Ramos (cell line): Measurements from ENCODE around the gene CBR4.

Experiments used
- in situ Hi-C: fragments of 300-500 bp; cut with MboI; formaldehyde crosslinking; loops from one replicate; pipeline ENCODE4 v1.14.3; 2022; ENCODE audit warnings: low sequenced_read_pairs; ENCODE audit not compliant: unreplicated experiment

Gene CBR4

DNA sequence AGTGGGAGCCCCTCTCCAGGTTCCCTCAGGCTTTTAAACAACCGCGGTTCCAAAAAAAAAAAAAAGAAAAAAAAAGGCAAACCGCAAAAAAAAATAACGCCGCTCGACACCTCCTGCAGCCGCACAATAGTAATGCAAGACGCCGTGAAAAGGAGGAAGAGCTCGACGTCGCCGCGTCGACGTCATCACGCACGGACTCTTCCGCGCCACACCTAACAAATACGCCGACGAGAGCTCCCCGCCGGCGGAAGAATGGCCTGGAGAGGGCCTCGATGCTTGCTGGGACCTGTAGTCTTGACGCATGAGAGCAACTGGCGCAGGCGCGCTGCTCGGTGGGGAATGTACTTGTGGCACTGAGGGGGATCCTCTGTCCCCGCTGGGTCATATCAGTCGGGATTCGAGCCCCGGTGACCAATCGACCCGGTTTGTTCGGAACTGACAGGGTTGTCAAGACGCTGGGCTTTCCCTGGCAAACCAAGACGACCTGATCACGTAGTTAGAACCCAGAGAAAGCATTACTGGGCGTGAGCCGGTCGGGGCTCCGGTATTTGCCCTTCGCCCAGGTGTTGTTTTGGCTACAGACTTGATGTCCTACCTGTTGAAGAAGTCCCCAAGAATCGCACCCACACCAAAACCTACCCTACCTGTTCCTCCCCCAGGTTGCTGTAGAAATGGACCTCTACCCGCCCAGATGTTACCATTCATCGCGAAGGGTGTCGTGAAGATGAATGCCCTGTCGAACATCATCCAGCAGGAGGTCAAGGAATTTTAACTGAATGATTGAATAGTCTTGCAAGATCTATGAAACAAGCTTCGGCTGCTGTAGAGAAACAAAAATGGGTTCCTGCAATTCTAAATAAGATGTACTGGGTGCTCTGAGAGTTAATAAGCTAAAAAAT lies at the start of gene CBR4:
Gene CBR4 (minus strand): TSS at position 131 of the 899 bp plus-strand sequence. CDS start 166 bp downstream, outside the sequence.
- in situ Hi-C loops: no loop called here

DNA sequence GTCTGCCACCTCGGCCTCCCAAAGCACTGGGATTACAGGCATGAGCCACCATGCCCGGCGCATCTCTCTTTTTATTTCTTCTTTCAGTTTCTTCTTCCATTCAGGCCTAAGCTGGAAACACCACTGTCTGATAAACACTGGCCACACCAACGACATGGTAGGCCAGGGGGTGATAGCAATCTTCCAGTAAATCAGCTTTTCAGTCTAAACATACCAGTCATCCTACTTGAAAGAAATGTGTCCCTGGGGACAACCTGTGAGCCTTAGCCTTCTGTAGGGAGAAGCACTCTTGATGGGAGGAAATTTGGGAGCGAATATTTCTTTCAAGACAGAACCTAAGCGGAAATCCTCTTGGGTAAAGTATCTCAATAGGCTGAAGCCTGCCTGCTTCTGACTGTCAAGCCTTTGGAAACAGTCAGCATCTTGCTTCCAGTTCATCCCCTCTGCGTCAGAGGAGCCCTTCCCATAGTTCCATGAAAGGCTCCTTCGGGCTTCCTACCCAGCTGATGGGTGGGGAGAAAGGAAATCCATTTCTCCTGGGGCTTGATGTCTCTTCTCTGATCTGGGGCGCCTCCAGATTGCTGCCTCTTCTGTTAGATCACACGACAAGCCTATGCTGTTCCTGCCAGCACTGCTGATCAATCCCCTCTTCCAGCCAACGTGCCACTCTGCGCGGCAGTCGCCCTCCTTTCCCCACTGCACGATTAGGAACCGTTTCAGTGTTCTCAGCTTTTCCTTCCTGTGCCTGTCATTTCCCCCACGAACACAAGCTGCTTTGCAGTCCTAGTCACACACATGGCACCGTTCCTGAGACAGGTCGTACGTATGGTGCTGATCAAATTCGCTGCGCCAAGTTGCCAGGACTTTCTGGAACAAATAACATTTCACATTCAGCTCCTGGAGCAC lies 49.5 kb upstream of the CBR4 start:
- in situ Hi-C loops: no loop called here

DNA sequence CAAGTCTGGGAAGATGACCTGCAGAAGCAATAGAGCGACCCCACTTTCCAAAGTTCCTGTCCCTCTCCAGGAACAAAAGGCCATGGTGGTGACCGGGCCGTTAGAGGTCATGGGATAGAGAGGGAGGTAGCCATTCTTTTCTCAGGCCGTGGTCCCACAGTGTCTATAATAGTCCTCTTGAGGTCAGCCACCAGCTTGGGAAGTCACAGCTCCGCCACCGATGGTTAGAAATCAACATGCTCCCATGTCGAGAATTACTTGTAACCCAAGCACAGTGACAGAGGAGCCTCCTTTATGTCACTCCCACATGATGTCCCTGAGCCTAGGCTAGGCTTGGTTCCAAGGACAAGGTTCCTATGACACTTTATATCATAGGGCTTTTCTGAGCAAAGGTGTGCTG lies 48.3 kb upstream of the CBR4 start:
- in situ Hi-C loops: no loop called here

DNA sequence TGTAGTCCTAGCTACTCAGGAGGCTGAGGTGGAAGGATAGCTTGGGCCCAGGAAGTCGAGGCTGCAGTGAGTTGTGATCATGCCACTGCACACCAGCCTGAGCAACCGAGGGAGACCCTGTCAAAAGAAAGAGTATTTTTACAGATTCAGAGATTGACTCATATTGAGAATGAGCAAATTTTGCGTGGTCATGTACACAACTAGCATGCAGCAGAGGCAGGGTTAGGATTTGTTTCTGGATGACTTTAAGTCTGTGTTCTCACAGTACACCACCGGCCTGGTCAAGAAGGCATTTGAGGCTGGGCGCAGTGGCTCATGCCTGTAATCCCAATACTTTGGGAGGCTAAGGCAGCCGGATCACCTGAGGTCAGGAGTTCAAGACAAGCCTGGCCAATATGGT lies 44.8 kb upstream of the CBR4 start:
- in situ Hi-C loops: no loop called here

DNA sequence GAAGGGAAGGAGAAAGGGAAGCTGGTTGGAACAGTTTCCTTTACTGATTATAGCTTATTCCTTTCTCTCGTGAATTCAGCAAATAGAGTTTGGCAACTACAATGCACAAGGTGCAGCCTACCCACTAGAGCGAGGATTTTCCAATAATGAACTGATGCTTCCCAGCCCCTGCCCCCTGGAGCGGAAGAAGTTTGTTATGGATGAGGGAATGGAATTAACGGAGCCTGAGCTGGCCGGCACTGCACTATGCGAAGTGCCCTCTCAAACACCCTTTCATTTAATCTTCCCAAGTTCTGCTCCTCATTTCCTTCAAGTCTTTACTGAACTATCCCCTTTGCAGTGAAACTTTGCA lies 42.5 kb upstream of the CBR4 start:
- in situ Hi-C loops: no loop called here

DNA sequence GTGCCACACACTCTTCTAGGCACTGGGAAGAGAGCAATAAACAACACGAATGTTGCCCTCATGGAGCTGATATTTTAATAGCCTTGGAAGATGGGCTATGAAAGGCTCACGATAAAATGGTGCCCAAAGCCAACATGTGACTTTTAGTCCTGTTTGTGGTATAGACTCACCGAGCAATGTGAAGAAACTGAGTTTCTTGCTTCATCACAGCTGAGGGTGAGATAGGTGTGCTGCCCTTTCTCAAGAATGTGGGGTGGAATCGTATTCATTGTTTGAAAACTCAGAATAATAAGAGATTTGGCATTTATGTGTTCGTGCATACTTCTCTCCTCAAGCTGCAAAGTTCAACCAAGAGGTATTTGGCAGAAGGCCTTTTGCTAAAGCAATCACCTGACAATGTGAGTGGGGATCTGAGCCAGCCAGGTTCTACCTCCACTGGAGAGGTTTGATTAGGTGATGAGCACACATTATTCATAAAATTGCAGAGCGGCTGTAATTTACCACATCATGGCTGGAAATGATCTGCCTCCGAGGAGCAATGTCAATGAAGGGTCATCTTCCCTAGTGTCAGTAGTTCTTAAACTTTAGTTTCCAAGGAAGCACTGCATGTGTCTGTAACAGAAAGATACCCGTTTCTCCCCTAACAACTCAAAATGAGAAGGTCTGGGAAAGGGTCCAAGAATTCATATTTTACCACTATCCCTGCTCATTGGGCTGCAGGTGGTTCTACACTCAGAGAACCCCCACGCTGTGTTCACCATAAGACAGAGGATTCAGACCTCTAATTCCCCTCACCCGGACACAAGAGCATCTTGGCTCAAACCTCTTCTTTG lies 41.9 kb upstream of the CBR4 start:
- in situ Hi-C loops: no loop called here

DNA sequence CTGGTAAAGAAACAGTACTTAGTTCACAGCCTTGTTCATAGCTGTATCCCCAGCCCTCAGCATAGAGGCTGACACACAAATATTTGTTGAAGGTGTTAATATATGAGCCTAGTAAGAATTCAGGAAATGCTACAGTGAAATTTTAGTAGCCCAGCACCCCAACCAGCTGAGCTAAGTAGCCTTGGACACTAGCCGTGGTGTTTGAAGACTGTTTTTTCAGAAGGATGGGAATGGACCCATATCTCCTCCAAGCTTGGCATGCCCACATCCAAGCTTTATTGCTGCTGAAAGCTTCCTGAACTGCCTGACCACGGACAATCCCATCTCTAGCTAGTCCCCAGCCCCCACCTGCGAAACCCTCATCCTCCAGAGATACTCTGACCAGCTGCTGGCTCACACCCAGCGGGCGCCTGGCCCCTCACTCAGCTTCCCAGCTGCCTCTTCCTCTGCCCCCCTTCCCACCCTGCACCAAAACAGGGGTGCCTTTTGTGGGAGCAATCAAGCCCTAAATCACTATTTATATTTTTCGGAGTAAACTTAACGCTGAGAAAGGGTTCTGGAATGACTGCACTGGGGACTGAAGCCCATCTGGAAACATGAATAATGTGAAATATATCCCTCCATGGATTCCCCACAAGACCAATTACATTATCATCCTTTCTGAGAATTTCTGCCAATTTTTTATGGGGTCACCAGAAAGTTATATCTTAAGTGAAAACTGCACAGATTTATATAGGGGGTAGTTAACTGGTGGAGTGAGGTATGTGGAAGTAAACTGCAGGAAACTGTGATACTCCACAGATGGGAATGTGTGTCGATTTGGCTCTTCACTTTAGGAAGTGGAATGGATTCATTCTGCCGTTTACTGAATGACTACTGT lies 41.1 kb upstream of the CBR4 start:
- in situ Hi-C loops: no loop called here

DNA sequence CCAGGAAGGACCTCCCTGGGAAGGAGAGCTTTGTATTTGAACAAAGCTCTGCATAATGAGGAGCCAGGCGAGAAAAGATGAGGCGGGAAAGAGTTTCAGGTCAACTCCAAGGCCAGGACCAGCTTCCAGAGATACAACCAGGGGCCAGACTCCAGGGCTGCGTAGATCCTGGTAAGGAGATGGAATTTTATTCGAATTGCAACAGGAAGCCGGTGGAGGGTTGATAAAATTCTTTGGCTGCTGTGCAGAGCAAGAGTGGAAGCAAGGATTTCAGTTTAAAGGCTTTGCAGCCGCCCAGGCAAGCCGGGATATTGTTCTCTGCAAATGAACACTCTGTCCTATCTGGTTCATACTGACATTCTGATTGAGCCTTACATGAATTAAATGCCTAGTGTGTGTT lies 40.2 kb upstream of the CBR4 start:
- in situ Hi-C loops: no loop called here

DNA sequence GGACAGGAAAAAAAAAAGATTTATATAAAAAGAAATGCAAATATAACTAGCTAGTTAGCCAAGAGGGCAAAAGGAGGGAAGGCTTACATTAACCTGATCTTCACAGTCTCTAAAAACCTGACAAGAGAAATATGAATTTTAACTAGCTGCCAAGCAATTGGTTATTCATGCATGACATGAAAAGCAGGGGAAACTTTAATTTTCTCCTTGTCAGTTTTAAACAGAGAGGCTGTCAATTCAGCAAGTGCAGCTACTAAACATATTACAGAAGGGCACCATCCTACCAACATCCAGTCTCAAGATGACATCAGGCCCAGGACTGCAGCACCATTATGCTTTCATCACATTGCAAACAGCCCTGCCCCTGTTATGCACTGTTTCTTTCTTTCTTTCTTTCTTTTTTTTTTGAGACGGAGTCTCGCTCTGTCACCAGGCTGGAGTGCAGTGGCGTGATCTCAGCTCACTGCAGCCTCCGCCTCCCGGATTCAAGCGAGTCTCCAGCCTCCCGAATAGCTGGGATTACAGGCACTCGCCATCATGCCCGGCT lies 38.9 kb upstream of the CBR4 start:
- in situ Hi-C loops: no loop called here

DNA sequence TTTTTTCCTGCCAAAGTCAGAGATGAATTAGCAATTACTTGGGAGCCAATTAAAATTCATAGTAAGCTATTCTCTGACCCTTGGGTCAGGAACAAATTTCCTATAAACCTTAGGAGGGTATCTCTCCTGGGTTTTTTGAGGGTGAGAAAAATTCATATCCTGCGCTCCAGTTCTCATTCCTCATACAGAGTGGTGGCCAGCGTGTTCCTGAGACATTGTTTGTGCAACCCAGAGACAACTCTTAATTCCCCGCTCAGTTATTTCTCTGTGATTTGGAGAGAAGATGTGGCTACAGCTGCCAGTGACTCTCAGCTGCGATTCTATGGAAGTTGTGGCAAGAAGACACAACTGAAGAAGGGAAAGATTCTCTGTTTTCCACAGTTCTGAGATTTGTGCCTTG lies 37.9 kb upstream of the CBR4 start:
- in situ Hi-C loops: no loop called here

DNA sequence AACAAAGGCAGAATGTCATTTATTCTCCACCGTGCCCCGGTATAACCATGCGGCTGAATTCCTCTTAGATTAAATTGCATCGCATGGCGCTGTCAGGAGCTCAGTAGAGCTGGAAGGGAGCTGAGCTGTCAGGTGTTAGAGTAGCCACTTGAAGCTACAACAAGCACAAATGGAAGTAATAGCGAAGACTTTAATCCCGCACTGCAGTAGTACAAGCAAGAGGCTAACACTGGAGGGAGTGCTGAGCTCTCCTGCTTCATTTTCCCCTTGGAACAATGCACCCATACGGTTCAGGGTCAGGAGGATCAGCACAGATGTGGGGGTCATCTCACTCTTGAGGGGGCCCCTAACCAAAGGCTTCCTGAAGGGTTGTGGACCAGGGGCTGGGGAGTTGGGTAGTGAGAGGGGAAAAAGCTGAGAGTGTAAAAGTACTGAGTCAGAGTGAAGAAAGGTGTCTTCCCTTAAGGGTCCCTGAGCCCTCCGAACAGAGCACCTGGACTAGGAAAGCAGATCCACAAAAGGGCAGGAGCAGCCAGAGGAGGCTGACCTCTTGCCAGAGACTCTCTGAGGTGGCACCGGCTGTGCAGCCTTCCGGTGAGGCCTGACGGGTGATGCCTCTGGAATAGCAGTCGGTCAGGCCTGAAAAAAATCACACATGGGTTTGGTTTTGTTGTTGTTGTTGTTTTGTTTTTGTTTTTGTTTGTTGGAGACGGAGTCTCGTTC lies 36.0 kb upstream of the CBR4 start:
- in situ Hi-C loops: no loop called here

DNA sequence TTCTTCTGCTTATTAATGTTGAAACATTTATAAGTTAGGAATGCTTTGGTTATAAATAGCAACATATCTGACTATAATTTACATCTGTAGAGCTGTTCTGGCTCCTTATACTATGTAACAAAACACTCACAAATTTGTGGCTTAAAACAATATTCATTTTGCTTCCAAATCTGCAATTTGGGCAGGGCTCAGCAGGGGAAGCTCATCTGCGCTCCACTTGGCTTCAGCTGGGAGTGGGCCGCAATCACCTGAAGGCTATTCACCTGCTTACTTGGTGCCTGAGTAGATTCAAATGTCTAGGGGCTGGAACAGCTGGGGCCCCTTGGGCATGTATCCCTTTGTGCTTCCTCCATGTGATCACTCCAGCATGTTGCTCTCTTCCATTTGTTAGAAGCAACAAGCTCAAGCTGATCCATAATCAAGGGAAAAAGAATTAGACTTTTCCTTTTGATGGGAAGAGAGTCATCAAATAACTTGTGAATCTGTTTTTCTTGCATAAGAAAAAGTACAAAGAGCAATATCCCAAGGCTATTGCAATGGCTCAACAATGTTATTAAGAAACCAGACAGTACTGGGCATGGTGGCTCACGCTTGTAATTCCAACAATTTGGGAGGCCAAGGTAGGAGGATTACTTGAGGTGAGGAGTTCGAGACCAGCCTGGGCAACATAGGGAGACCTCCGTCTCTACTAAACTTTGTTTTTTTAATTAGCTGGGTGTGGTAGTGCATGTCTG lies 34.8 kb upstream of the CBR4 start:
- in situ Hi-C loops: no loop called here

DNA sequence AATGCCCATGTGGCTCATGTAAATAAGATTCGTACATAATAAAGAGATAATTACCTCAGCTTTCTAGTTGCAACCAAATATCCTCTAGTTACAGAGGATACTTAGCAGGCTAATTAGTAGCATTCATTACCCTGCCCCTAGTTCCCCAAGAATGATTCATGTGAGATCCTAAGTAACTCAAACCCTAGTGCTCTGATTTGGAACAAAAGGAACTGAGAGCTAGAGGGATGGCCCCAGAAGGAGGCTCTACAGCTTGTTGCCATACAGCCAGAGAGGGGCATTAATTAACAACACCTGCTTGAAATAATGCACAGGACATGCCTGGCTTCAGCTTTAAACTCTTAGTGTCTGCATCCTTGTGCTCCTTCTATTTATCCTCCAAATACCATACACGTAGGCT lies 32.6 kb upstream of the CBR4 start:
- in situ Hi-C loops: no loop called here

DNA sequence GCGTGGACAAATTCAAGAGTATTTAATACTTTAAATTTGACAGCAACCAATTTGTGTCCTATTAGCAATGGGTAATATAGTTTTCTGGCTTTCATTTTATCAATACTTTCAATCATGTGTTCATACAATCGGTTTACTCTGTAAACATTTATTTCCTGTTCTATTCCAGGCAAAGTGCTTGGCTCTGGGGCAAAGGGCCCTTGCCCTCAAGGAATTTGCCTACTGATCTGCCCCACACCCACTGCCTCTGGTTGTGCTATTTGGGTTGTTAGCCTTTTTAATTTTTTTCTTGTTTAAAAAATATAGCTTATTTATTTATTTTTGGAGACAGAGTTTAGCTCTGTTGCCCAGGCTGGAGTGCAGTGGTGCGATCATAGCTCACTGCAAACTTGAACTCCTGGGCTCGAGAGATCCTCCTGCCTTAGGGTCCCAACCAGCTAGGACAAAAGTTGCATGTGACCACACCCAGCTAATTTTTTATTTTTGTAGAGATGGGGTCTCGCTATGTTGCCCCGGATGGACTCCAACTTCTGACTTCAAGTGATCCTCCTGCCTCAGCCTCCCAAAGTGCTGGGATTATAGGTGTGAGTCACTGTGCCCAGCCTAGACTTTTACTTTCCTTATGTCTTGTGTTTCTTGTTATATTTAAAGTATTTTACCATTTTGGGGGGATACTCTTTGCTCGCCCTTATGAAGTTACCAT lies 30.7 kb upstream of the CBR4 start:
- in situ Hi-C loops: no loop called here

DNA sequence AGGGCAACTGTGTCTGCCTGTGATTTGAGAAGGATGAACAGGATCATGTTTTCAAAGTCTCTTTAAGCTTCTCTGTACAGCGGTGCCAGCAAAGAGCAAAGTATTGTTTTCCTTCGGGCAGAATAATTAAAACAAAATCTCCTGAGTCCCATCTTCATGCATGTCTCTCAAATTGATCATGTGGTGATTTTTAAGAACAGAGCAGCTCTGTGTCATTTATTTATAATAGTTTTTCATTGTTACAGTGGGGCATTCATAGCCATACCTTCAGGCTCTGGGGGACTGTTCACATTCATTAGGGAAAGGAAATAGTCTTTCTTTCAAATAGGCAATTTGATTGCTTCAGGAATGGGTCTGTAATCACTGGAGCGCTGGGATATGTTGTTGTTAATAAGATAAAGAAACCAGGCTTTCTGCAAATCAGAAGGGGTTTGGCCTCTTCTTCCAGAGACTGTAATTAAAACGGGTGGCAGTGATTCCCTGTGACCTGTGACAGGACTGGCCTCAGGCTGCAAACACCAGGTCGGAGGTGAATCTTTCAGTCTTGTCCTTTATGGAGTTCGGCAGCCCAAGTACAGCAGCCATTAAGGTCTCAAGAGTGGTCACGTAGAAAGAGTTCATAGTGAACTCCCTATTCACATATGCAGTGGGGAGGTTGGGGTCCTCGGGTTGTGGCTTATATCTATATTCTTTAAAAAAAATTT lies 29.3 kb upstream of the CBR4 start:
- in situ Hi-C loops: no loop called here

DNA sequence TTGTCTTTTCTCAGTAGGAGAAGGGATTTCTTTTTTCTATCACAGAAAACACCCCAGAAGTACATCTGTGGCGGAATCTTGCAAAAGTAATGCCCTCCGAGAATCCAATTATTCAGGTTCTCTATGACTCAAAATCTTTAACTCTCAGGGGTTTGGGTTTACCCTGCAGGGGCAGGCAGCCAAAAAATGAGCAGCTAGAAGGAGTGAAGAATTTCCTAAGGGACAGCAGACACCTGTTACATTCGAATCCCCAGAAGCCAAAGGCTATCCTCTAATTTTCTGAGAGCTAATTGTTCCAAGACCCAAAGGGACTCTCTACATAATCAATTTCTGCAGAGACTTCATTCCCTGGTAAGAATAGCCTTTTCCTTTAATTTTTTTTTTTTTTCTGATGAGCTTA lies 27.5 kb upstream of the CBR4 start:
- in situ Hi-C loops: no loop called here
